Measurements from ENCODE around the gene VEZF1. TPM values are rescaled to one million over a fixed set of nuclear protein-coding genes. Genes with fewer than 3 reads are reported as not detected.

Gene VEZF1
- total RNA-seq, 1 donor from 2014 or later, result 110 TPM

- H3K27ac Mint-ChIP-seq, result peak overlapping the region; percentile 100
- no peaks in the 10 kb centered on the region for H3K27me3 Mint-ChIP-seq
- peak; percentile 38 for DNase-seq (ENCODE audit: low spot score, unreplicated experiment)
- peaks cover 27% of the 10 kb centered on the region for H3K36me3 Mint-ChIP-seq (ENCODE audit: insufficient read depth)
- peak overlapping the region; percentile 99 for H3K4me3 Mint-ChIP-seq (ENCODE audit: low read depth)
- no peak for TF ChIP-seq CTCF (IDR thresholded peaks at IDR 0.05; ENCODE audit: unreplicated experiment)
- H3K4me1 Mint-ChIP-seq (ENCODE audit: low read depth), result peaks cover 32% of the 10 kb centered on the region
- no peaks in the 10 kb centered on the region for H3K9me3 Mint-ChIP-seq (ENCODE audit: low read depth)
Measured at GRCh38 chr17:58006560-58006923, 18.5 kb upstream of the VEZF1 start.

- Mint-ChIP-seq H3K4me1 (ENCODE audit: low read depth) (peaks cover 32% of the 10 kb centered on the region), H3K4me3 (ENCODE audit: low read depth) (peak overlapping the region; percentile 99), H3K36me3 (ENCODE audit: insufficient read depth) (peaks cover 27% of the 10 kb centered on the region), H3K9me3 (ENCODE audit: low read depth) (no peaks in the 10 kb centered on the region), H3K27ac (peak overlapping the region; percentile 100), H3K27me3 (no peaks in the 10 kb centered on the region)
- DNase-seq (ENCODE audit: low spot score, unreplicated experiment), result no peak
- TF ChIP-seq CTCF (IDR thresholded peaks at IDR 0.05; ENCODE audit: unreplicated experiment), result no peak
Measured at GRCh38 chr17:58005728-58006559, 17.9 kb upstream of the VEZF1 start.

- Mint-ChIP-seq H3K27me3 (no peaks in the 10 kb centered on the region), H3K27ac (peak overlapping the region; percentile 100), H3K36me3 (ENCODE audit: insufficient read depth) (peaks cover 27% of the 10 kb centered on the region), H3K4me1 (ENCODE audit: low read depth) (peaks cover 32% of the 10 kb centered on the region), H3K4me3 (ENCODE audit: low read depth) (peak overlapping the region; percentile 99), H3K9me3 (ENCODE audit: low read depth) (no peaks in the 10 kb centered on the region)
- no peak for DNase-seq (ENCODE audit: low spot score, unreplicated experiment)
- no peak for TF ChIP-seq CTCF (IDR thresholded peaks at IDR 0.05; ENCODE audit: unreplicated experiment)
Measured at GRCh38 chr17:58005031-58005727, 17.1 kb upstream of the VEZF1 start.

DNA sequence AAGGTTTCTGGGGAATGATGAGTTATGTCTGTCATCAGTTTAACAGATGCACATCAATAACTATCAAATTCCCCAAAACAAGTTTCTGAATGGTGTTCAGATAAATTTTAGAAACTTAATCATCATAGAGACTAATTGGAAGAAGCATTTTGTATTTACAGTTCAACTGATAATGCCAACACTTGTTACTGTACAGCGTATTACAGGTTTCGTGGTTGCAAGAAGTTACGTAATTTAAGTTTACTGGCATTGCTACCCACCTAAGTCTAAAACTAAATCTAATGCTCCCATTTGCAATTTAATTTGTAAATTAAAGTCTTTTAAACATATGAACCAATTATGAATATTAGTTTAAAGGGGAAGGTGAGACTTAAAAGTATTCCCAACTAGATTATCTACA is 16.0 kb upstream of the VEZF1 start:
- H3K27ac Mint-ChIP-seq, result peak overlapping the region; percentile 73
- peaks cover 29% of the 10 kb centered on the region for H3K36me3 Mint-ChIP-seq (ENCODE audit: insufficient read depth)
- H3K4me1 Mint-ChIP-seq (ENCODE audit: low read depth), result peaks cover 32% of the 10 kb centered on the region
- no peak for TF ChIP-seq CTCF (IDR thresholded peaks at IDR 0.05; ENCODE audit: unreplicated experiment)
- no peak overlapping the region for H3K4me3 Mint-ChIP-seq (ENCODE audit: low read depth)
- H3K27me3 Mint-ChIP-seq, result no peaks in the 10 kb centered on the region
- no peak for DNase-seq (ENCODE audit: low spot score, unreplicated experiment)
- H3K9me3 Mint-ChIP-seq (ENCODE audit: low read depth), result no peaks in the 10 kb centered on the region

- no peak for DNase-seq (ENCODE audit: low spot score, unreplicated experiment)
- Mint-ChIP-seq H3K27me3 (no peaks in the 10 kb centered on the region), H3K9me3 (ENCODE audit: low read depth) (no peaks in the 10 kb centered on the region), H3K36me3 (ENCODE audit: insufficient read depth) (peaks cover 28% of the 10 kb centered on the region), H3K4me1 (ENCODE audit: low read depth) (peaks cover 32% of the 10 kb centered on the region), H3K27ac (peak overlapping the region; percentile 43), H3K4me3 (ENCODE audit: low read depth) (no peak overlapping the region)
- no peak for TF ChIP-seq CTCF (IDR thresholded peaks at IDR 0.05; ENCODE audit: unreplicated experiment)
Measured at GRCh38 chr17:58002973-58003372, 14.9 kb upstream of the VEZF1 start.
